AG04450 (cell line): ENCODE results near the gene PIGV. TPM values are rescaled to one million over a fixed set of nuclear protein-coding genes. Genes with fewer than 3 reads are reported as not detected.
A peak's percentile ranks its signal among the peaks of the same experiment; 100 is the strongest.
"Not testable (repeated sequence)": the region's sequence is repeated elsewhere in the genome, so short reads cannot be mapped to it uniquely, and the experiment has no call there.

ENCODE experiments used
- CTCF ChIA-PET: fragments of 300-600, 350-600 bp; formaldehyde crosslinking; extraction: SDS; loops from one replicate; lab custom pipeline; 2022; ENCODE audit warnings: antibody characterized with exemption, inconsistent platforms; lab: Charles Lee
- POLR2A ChIA-PET: fragments of 350-600 bp; formaldehyde crosslinking; extraction: SDS; loops from one replicate; lab custom pipeline; 2021; ENCODE audit warnings: antibody characterized with exemption, inconsistent platforms; lab: Yijun Ruan, JAX
- DNase-seq: peaks from one replicate; pipeline ENCODE4 v3.0.0-alpha.2; 2011; ENCODE audit warnings: low read depth, low spot score
- H3K27ac ChIP-seq: one replicate; pipeline ENCODE4 v1.5.1; 2012; ENCODE audit warnings: low read depth, low read length, control low read depth
- H3K27me3 ChIP-seq: one replicate; pipeline ENCODE4 v1.6.0; 2012; ENCODE audit warnings: low read length; ENCODE audit not compliant: control insufficient read depth, insufficient read depth
- H3K4me3 ChIP-seq: 2 replicates; pipeline ENCODE4 v1.5.1; 2011; ENCODE audit warnings: mild to moderate bottlenecking, low read depth, low read length, control low read depth
- H3K9me3 ChIP-seq: 2 replicates; pipeline ENCODE4 v1.5.1; 2012; ENCODE audit warnings: low read length; ENCODE audit not compliant: control insufficient read depth, insufficient read depth
- CTCF ChIP-seq: IDR thresholded peaks from 2 replicates; pipeline ENCODE4 v1.5.1; 2011; ENCODE audit warnings: low read depth, low read length, control low read depth, inconsistent platforms
- polyA plus RNA-seq: library from polyadenylated mRNA; depleted of rRNA; stranded (reverse); fragments of >200 nt; gene quantifications from 2 replicates; pipeline ENCODE4 v1.2.3, GENCODE V29; 2011

Gene PIGV
- polyA plus RNA-seq, 1 experiment = 17.8 TPM

GRCh38 chr1:26810105-26810504 is 22.4 kb downstream of the PIGV start:
- DNase-seq, H3K4me3 ChIP-seq, H3K27me3 ChIP-seq, H3K9me3 ChIP-seq, H3K27ac ChIP-seq: not testable (repeated sequence)
- CTCF ChIA-PET = interaction anchor here (0.6 to 3.5 kb wide), 13 partner anchors 10 to 211 kb away, joined by 3 to 25 read pairs (median 6); partner anchors contain the start of genes PIGV and ZDHHC18
- POLR2A ChIA-PET = interaction anchor here (0.7 kb wide), 2 partner anchors 57 to 733 kb away, joined by 5 to 7 read pairs; no protein-coding TSS in a partner anchor
- TF ChIP-seq CTCF = peak; percentile 87

- no peak overlapping the region for H3K4me3 ChIP-seq
- H3K27me3 ChIP-seq = no peaks in the 10 kb centered on the region
- no peak for DNase-seq
- H3K27ac ChIP-seq = no peak overlapping the region
- ChIA-PET CTCF (interaction anchor here (0.7 to 3.5 kb wide), 12 partner anchors 8 to 212 kb away, joined by 3 to 25 read pairs (median 6); partner anchors contain the start of genes PIGV and ZDHHC18), POLR2A (no interaction called here)
- H3K9me3 ChIP-seq = no peaks in the 10 kb centered on the region
- TF ChIP-seq CTCF = no peak
These were observed 23.3 kb downstream of the PIGV start for GRCh38 chr1:26811057-26811456.

DNA sequence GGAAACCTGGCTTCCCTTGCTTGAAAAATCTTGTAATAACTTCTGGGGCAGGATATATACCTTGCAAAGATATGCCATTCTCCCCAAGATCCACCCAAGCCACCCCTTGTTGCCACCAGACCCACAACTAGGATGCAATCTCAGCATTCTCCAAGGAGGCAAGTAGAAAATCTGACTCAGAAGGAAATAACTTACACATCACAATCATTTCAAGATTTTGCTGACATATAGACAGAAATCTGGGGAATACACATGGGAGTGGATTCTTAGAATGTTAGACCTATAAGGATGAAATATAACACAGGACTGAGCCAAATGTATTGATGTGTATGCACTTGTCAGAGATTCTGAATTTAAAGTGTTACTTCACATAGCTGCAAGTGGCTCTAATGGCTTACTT is 24.0 kb downstream of the PIGV start:
- DNase-seq = no peak
- POLR2A ChIA-PET = no interaction called here
- no peak for TF ChIP-seq CTCF
- H3K27ac ChIP-seq = no peak overlapping the region
- no peaks in the 10 kb centered on the region for H3K9me3 ChIP-seq
- CTCF ChIA-PET = interaction anchor here (0.7 to 3.5 kb wide), 9 partner anchors 8 to 213 kb away, joined by 3 to 25 read pairs (median 8); partner anchors contain the start of gene PIGV
- no peak overlapping the region for H3K4me3 ChIP-seq
- H3K27me3 ChIP-seq = no peaks in the 10 kb centered on the region

- no peaks in the 10 kb centered on the region for H3K27me3 ChIP-seq
- no peak overlapping the region for H3K4me3 ChIP-seq
- no peaks in the 10 kb centered on the region; the same call in 1 of the 2 replicates for H3K9me3 ChIP-seq
- CTCF ChIA-PET = interaction anchor here (0.7 kb wide), 1 partner anchor 10 kb away, joined by 4 read pairs; no protein-coding TSS in a partner anchor
- H3K27ac ChIP-seq = no peak overlapping the region
- no peak for DNase-seq
- POLR2A ChIA-PET = interaction anchor here (0.7 kb wide), 1 partner anchor 9 kb away, joined by 5 read pairs; no protein-coding TSS in a partner anchor
- no peak for TF ChIP-seq CTCF
These were observed 26.6 kb downstream of the PIGV start for GRCh38 chr1:26814377-26814776.

GRCh38 chr1:26814893-26815292 is 27.1 kb downstream of the PIGV start:
- Histone ChIP-seq H3K9me3 (no peaks in the 10 kb centered on the region; the same call in 1 of the 2 replicates), H3K4me3 (no peak overlapping the region), H3K27ac (no peak overlapping the region), H3K27me3 (no peaks in the 10 kb centered on the region)
- CTCF ChIA-PET = no interaction called here
- DNase-seq = no peak
- POLR2A ChIA-PET = no interaction called here
- no peak for TF ChIP-seq CTCF
